CD4-positive, alpha-beta T cell treated with Interleukin-15 for 1 hour (primary cell): Measurements from ENCODE around the gene ROR1.

Experiments used
- DNase-seq: peaks from one replicate; pipeline ENCODE4 v3.0.0-alpha.2; 2020

The ROR1 gene

DNA sequence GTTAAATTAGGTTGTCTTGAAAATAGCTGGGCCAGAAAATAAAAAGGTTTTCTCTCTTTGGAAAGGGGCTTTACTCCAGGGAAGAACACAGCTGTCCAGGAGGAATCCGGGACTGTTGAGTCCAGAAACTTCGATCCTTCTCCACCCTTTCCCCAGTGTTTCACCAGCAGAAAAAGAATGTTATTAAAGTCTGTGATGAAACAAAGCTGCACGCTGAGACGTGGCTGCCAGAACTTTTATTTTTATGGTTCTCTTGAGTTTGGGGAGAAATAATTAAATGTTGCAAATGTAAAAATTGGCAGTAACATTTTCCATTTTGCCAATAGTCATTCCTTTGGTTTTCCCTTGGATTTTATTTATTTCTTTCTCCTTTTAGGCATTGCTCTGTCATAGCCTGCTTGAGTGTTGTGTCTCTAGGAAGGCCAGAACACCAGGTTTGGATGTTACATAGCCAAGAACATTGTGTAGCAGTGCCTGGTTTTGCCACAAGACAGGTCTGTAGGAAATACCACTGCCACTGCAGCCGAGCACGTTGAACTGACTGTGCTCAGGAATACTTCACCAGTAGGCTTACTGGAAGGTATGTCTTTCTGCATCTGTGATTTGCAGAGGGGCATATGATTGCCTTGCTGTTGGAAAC is 87.4 kb downstream of the ROR1 start:
- no peak for DNase-seq

DNA sequence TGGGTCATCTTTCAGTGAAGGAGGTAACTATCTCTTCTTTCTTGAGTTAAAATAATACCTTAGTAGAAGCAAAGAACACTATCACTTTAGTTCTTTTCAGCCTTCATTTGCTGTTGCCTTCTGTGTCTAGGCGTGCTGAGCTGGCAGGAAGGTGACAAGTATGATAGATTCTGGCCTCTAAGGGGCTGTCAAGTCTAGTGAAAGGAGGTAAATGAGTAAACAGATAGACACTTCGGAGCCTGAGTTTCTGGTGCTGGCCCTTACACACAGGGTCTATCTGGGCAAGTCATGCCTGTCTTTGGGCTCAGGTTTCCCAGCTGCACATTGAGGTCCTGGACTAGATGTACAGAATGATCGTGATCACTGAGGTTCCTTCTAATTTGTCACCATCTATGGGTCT is 89.3 kb downstream of the ROR1 start:
- DNase-seq, result no peak

DNA sequence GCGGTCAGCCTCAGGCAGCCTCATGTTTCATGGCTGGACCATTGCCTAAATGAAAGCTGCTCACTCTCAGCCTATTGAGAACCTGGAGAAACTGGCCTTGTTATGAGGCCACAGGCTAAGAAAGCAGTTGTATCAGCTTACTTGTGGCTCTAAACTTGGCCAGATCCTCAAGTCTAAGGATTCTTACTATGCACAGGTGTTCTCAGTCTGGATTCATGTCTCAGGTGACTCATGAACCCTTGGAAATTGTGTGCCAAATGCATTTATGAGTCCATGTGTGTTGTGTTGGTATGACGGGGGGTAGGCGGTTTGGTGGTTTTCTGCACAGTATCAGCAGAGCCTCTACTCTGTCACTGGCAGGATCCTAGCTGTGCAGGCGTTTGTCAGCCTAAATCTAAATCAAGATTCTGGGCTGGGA is 90.4 kb downstream of the ROR1 start:
- no peak for DNase-seq

DNA sequence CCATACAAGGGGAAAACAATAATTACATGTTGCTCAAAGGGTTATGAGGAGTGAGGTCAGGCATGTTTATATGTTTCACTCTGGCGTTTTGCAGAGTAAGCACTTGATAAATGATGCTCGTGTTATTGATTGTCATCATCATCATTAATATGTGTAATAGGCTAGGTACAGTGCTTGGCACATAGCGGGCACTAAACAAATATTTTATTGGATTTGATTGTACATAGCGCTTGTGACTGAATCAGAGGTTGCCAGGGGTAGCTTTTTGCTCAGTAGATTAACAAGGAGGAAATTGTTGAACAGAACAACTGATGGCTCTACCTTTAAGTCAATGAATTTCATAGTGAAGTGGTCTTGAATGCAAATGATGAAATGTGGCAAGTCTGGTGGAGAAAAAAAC is 91.7 kb downstream of the ROR1 start:
- no peak for DNase-seq

DNA sequence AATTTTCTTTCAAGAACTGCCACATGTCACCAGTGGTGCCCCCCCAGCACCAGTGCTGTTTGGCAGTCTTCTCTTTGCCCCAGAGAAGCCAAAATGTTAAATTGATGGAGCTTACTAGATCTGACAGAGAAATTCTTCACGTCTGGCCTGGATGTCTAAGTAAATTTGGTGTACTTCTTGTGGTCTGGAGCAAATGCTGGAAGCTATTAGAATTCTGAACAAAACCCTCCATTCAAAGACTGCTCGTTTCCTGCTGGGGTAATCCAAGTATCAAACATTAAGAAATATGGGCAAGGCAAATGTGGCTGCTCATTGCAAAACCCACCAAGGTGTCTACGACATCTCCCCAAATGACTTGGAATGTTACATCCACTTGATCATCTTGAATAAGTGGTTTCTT is 92.3 kb downstream of the ROR1 start:
- DNase-seq, result no peak

DNA sequence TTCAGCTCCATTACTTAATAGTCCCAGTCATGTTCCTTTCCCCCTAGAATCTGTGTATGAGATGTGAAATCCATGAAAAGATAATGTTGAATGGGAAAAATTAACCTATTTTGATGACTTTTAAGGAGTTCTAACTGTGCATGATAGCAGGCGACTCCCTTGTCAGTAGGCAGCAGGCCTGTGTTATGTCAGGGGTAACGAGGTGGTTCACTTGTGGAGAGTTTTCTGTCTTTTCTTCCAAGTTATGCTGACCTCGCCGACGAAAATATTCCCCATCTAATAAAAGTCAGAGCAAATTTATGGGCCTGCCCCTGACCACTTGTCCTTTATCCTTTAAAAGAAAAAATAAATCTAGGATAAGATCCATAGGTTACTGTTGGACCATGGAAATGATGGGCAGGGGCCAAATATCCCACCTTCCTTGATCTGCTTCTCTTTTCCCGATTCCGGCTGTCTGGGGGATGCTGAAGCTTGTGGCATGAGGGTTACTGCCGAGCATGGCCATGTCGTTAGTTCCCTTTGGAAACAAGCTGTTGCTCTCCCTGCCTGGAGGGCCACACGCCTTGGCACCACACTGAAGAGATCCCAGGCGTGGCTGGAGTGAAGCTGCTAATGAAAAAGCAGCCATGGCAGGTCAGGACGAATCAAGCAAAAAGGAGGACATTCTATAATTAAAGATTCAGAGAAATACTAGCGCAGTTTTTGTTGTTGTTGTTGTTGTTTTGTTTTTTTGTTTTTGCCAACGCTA is 93.8 kb downstream of the ROR1 start:
- DNase-seq, result no peak

DNA sequence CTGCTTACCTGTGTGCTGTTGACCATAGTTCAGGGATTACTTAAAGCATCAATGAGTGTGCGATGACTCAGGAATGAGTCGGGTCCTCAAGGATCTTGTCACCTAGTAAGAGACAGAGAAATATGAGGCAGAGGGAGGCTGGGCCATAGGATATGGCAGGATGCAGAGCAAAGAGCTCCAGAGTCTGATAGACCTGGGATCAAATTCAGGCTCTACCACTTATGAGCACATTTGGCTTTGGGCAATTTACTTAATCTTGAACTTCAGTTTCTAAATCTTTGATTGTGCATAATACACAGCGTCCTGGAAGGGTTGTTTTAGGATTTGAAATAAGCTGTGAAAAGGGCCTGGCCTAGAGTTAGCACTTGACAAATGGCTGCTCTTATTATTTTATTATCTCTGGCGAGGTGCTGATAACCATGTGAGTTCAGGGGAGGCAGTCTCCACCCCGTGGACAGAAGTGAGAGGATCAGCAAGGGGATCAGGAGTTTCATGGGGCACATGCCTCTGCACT is 94.5 kb downstream of the ROR1 start:
- DNase-seq, result no peak

DNA sequence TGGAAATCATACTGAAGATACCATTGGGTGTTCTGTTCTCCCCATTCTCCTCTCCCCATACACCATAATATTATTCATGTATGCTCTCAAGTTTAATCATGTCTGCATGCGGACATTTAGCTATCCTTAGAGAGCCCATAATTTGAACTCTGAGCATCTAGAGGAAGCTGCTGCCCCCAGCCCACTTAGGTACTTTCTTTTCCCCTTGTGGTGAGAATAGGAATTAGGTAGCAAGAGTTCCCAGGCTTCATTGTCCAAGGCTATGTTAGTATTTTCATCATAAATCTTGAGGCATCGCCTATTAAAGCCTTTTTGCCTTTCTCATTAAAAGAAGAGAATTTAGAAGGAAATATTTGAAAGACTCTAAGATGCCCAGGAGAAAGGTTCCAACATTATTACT is 96.3 kb downstream of the ROR1 start:
- DNase-seq, result no peak

DNA sequence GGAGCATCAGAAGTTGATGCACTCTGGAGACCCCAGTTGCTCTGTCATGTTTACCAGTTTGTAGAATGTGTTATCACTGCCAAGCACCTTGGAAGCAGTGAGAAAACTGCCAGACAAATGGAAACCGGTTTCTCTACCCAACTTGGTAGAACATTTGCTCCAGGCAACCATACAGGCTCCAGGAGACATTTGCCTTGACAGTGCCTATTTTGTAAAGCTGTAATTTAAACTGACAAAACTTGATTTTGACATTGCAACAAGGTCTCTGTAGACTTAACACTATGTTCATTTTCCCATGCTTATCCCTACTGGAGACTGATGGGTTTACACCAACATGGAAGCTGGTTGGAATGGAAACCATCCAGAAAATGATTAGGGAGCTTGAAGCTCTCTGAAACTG is 97.6 kb downstream of the ROR1 start:
- no peak for DNase-seq

DNA sequence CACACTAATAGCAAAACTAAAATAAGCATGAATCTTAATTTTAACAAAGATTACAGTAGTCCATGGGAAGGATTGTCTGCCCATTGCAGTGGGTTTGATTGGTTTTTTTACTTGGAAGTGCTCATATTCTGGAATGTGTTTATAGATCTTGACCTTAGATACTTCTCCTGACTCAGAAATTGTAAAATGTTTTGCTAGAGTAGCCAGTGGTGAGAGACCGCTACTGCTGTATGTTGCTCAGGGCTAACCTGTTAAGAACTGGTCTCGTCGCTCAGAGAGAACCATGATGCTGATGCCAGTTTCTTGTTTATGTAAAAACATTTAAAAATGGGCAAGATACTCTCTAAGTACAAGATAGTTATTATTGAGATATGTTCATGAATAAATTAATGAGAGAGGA is 99.9 kb downstream of the ROR1 start:
- DNase-seq, result no peak

DNA sequence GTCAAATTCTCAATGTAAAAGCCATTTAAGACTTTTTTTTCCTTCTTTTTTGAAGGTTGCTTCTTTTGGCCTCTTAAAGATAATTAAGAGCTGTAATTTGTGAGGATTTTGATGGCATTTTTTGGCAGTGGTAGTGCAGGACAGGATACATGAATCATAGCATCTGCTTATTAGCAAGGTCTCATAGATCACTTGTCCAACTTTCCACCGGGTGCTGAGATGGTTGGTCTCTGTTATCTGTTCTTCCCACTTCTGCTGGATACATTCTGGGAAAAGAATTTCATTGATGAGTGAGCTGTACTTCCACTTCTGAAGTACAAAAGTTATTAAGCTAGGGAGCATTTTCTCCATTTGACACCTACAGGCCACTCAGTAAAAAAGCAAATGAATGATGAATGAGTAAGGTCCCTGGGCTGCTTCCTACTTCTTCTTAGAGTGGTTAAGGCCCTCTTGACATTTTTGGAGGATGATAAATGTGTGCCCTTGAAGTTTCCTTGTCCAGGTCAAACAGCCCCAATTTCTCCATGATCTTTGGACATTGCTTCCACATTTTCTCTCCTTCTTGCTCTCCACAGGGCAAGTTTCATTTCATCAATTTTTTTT is 100.6 kb downstream of the ROR1 start:
- DNase-seq, result no peak

DNA sequence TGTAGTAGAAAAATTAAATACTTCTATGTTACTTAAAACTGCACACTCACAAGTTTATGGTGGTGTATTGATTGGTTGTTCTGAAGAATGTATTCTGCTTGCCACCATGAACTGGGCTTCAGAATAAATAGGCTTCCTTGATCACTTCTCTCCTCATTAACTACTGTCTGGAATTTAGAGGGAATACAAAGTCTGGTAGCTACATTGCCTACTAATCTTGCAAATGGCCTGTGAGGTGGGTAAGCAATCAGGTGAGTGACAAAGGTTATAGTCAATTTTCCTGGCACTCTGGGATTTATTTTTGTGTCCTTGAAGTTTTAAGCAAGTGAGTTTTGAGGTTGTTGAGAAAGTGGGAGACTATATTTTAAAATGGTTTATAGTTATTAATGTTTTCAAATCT is 101.8 kb downstream of the ROR1 start:
- no peak for DNase-seq

DNA sequence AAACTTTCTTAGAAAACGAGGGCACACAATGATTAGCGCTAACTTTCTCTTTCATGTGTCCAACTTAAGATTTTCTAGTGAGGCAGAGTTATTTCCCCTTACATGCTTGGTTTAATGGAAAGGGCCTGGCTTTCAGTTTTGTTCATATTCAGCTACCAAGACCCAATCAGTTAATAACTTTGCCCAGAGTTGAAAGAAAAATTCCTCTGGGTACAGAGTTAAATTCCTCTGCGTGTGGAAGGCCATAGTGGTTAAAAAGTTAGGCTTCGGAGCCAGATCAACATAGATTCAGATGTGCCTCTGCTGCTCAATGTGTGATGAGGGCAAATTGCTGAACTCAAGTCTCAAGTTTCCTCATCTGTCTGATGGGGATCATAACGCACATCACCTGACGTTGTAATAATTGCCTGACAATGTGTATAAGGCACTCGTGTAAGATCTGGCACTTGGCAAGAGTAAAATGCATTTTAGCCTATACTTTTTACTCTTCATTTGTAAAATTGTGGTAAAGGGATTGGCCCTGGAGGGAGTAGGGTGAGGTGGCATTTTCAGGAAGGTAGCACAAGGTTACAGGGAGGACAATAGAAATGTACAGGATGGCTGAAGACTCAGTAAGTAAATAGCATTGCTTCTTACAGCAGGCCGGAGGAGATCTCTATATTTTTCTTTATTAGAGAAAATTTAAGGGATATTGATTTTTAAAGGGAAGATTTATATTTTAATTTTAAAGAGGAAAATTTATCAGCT is 103.4 kb downstream of the ROR1 start:
- DNase-seq, result no peak

DNA sequence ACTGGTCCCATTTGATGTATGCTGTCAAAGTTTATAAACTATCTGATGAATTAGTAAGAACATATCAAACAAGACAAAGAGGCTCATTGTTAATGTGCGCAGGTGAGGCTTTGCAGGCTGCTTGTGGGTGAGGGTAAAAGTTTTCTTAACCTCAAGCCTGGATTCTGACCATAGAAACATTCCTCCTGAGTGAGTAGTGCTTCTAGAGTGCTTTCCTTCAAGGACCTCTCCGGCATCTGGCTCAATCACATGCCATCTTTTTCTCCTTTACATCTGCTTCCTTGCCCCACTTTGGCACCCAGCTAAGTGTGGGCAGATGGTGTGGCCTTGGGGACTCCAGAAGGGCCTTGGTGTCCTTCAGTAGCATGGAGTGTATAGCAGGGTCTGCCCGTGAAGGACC is 104.0 kb downstream of the ROR1 start:
- DNase-seq, result no peak

DNA sequence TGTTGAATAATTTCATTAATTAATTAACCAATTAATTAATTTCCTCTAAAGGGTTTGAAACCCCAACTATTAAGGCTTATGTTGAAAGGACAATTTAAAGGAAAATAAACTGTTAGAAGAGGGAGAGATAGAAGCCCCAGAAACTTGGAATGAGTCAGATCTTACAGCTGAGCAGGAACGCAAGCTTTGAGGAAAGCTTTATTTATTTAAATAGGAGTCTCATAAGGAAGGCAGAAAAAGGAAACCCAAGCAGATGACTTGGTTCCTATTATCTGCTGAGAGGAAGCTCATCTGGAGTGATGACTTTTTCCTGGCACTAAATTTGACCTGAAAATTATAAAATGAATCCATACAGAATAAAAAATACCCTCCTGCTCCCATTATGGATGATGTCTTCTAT is 105.1 kb downstream of the ROR1 start:
- DNase-seq, result no peak

DNA sequence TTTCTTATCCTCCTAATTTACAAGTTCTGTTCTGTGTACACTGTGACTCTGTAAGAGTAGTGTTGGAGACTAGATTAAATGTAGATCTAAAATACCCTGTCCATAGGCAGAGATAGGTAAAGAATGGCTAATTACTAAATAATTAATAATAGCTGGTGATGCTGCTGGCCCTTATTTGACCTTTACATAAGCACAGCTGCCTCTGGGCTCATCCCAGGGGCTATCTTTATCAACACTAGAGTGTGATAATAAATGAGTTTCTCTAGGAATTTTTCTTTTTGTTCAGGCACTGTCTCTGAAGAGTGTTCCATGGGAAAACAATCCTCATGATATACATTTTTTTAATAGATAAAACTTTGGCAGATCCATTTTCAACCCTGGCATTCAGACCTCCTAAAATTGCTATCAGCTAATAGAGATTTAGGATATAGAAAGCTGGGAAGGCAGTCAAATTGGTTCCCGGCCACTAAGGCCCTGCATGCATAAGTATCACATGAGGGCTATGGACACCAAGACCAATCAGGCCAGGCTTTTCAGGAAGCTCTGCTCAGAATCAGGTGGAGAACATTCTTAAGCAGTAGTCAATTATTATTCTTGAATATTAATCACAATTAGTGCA is 107.2 kb downstream of the ROR1 start:
- no peak for DNase-seq

DNA sequence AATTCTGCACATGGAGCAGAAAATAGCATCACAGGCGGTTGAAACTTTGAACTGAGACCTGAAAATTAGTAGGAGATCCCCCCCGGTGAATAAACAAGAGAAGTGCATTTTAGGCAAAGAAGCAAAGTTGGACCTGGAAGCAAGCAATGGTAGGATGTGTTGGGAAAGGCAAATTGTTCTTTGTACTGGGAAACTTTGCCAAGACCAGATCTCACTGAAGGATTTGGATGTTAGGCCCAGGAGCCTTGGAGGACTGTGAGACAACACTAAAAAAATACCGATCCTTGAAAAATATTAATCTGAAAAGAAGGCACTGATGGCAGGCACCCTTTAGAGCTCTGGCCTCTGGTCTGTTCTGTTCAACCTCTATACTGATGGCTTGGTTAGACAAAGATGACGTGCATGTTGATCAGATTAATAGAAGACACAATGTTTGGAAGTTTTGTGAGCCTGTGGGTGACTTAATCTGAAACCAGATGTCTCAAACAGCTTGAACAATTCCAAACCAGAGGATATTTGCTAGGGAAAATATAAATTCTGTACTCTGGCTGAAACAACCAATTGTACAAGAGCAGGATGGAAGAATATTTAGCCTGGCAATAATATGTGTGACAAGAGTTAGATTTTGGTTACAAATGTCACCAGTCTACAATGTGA is 108.4 kb downstream of the ROR1 start:
- no peak for DNase-seq

DNA sequence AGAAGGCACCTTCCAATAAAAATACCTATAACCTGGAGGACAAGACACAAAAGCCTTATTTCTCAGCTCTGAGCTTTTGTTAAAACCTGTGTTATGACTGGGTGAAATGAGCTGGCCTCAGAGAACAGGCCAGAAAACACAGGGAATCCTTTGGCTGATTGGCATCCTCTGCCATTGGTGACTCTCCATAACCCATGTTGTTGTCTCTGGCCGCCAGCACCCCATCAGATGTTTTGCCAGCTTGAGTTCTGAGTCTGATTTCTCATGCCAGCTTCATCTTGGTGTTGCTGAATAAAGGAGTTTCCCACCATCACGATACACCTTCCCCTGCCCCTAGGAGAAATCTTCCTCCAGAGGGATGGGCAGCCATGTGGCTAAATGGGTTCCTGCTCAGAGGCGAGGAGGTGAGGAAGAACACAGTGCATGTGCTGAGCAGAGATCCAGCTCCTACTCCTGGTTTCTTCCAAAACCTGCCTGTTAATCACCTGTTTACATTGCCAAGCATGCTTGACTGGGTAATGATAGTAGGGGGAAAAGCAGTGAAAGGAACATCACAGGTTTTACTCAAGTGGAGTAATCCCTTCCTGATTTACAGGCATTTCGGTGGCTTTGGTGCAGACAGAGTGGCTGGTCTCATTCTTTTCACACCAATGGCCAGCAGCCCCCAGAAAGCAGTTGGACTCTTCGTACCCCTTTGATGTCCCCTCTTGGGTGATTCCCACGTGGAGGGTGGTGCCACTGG is 109.8 kb downstream of the ROR1 start:
- DNase-seq, result no peak

DNA sequence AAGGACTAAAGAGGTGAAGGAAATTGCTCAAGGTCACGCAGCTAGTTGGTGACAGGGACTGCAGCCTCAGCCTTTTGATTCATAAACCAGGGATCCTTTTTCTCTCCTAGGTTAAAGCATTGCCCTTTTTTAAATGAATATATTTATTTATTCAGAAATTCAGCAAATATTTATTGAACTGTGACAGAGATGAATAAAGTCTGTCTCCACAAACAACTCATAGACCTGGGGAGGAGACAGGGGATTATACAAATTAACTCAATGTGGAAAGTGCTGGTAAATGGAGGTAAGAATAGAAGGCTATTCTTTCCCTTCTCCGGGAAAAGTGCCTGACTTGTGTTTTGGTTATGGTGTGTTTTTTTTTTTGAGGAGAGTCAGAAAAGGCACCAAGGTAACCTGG is 110.7 kb downstream of the ROR1 start:
- no peak for DNase-seq

DNA sequence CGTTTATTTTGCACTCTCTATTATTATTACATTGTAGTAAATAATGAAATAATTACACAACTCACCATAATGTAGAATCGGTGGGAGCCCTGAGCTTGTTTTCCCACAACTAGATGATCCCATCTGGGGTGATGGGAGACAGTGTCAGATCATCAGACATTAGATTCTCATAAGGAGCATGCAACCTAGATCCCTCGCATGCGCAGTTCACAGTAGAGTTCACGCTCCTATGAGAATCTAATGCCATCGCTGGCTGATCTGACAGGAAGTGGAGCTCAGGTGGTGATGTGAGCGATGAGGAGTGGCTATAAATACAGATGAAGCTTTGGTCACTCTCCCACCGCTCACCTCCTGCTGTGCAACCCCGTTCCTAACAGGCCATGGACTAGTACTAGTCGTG is 112.1 kb downstream of the ROR1 start:
- DNase-seq, result no peak

DNA sequence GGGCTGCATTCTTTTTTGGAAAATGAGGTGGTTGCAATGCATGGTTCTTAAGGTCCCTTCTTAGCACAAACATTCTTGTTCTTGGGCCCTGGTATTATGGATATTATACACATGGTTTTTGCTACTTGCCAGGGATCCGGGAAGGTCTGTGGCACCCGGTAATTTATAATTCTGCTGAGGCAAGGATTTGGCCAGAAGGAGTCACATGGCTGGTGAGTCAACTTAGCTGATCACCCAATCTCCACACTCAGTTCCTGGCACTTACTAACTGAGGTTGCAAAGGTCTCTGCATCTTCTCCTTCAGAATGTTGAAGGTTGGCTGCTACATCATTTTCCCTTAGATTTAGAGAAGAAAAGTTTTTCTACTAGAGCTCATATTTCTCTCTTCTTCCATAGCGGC is 112.5 kb downstream of the ROR1 start:
- no peak for DNase-seq

DNA sequence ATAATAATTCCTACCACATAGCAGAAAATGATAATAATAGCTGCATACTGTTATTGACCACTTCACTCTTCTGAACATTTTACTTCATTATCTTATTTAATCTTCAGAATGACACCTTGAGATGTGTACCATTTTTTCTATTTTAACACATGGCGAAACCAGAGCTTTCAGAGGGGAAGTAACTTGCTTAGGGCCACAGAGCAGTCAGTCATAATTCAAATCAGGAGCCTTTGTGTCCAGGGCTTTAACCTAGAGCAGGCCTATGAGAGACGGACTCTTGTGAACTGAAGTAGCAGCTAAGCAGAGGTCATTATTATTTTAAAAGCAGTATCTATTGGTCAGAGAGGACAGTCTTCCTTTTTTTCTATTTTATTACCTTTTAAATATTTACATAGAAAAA is 114.0 kb downstream of the ROR1 start:
- no peak for DNase-seq
